ENCODE data around the gene FGF14. TPM values are rescaled to one million over a fixed set of nuclear protein-coding genes. Genes with fewer than 3 reads are reported as not detected.

The FGF14 gene
- total and polyA plus RNA-seq, 2 experiments from 2014 or later = 0.03 TPM; not detected in 1

DNA sequence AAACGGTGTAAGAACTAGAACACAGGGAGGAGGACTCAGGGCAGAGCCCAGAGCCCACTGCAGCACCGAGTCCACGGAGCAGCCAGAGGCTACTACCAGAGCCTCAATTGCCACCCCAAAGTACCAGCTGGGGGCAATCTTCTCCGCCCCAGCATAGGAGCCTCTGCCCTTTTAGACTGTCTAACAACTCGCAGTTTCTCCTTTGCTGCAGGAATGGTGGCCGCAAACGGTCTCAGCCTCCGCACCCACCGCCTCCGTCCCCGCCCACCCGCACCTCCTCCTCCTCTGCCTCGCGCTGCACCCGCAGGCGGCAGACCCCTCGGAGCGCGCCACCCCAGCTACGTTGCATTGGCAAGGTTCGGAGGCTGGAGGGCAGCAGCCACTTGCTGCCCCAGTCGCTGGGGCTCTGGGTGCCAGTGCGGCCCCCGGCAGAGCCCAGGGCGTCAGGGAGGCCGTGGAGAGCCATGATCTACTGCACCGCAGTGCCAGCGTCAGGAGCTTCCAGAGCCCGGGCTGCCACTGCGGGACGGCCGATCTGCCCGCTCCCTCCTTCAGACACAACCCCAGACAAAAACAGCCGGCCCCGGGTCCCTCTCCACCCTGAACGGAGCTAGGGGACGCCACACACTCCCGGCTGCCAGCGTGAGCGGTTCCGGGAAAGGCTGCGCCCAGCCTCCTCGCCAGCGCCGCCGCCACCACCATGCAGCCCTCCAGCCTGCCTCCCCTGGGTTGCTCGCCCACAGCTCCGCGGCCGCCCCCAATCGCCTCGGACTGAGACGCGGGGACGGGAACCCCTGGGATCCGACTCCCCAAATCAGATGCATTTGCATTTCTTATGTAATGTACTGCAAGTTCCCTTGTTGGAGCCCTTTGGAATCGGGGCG is 1.8 kb downstream of the FGF14 start:
- Histone ChIP-seq H3K4me3 (peak overlapping the region; percentile 78), H3K36me3 (ENCODE audit: insufficient read depth) (no peaks in the 10 kb centered on the region), H2AFZ (peak overlapping the region; percentile 97), H3K79me2 (replicated peaks; ENCODE audit: insufficient read depth) (no peaks in the 10 kb centered on the region), H4K20me1 (replicated peaks; ENCODE audit: insufficient read depth) (no peaks in the 10 kb centered on the region), H3K9me2 (ENCODE audit: insufficient read depth) (no peaks in the 10 kb centered on the region), H3K27me3 (ENCODE audit: insufficient read depth) (peaks cover 45% of the 10 kb centered on the region), H3K4me1 (ENCODE audit: insufficient read depth) (peaks cover 13% of the 10 kb centered on the region), H3F3A (replicated peaks; ENCODE audit: low read depth) (no peaks in the 10 kb centered on the region), H3K4me2 (peak overlapping the region; percentile 67), H3K27ac (ENCODE audit: low read depth) (no peak overlapping the region)
- Mint-ChIP-seq H3K27ac (no peak overlapping the region), H3K9me3 (no peaks in the 10 kb centered on the region), H3K36me3 (ENCODE audit: low read depth) (no peaks in the 10 kb centered on the region), H3K27me3 (ENCODE audit: insufficient read depth, low read depth, poor library complexity) (peaks cover 26% of the 10 kb centered on the region), H3K4me3 (peak overlapping the region; percentile 75), H3K4me1 (peaks cover 21% of the 10 kb centered on the region)
- TF ChIP-seq, protein P1, sequence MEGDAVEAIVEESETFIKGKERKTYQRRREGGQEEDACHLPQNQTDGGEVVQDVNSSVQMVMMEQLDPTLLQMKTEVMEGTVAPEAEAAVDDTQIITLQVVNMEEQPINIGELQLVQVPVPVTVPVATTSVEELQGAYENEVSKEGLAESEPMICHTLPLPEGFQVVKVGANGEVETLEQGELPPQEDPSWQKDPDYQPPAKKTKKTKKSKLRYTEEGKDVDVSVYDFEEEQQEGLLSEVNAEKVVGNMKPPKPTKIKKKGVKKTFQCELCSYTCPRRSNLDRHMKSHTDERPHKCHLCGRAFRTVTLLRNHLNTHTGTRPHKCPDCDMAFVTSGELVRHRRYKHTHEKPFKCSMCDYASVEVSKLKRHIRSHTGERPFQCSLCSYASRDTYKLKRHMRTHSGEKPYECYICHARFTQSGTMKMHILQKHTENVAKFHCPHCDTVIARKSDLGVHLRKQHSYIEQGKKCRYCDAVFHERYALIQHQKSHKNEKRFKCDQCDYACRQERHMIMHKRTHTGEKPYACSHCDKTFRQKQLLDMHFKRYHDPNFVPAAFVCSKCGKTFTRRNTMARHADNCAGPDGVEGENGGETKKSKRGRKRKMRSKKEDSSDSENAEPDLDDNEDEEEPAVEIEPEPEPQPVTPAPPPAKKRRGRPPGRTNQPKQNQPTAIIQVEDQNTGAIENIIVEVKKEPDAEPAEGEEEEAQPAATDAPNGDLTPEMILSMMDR (conservative IDR thresholded peaks at IDR 0.05; ENCODE audit: low read depth in 2 of 2) = peak in 1 of 2 experiments; percentile 18; a peak in 3 of 4 replicates
- TF ChIP-seq ZNF114 (CRISPR knock-in tag; IDR thresholded peaks at IDR 0.05) = no peak
- DNase-seq (ENCODE audit: low spot score) = peak; percentile 55
- peak; percentile 72 for ATAC-seq

DNA sequence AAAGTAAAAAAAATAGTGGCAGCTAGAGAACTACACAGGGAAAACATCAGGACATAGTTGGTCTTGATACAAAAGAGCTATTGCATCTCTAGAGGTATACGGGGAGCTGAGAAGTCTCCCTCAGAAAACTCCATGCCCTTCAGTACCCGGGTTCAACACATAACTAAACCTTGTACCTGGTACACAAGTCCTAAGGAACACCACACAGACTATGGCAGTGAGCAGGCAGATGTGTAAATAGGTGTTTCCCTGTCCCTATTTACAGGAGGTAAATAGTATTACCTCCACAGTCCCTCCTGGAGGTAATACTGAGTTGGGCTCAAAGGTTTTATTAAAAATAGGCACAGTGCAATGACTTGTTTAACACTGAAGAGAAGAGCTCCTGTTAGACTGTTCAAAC is 5.9 kb downstream of the FGF14 start:
- H3K4me2 ChIP-seq = no peak overlapping the region
- TF ChIP-seq ZNF331 (CRISPR knock-in tag; IDR thresholded peaks at IDR 0.05; ENCODE audit: low read depth) = no peak
- TF ChIP-seq, protein P2, sequence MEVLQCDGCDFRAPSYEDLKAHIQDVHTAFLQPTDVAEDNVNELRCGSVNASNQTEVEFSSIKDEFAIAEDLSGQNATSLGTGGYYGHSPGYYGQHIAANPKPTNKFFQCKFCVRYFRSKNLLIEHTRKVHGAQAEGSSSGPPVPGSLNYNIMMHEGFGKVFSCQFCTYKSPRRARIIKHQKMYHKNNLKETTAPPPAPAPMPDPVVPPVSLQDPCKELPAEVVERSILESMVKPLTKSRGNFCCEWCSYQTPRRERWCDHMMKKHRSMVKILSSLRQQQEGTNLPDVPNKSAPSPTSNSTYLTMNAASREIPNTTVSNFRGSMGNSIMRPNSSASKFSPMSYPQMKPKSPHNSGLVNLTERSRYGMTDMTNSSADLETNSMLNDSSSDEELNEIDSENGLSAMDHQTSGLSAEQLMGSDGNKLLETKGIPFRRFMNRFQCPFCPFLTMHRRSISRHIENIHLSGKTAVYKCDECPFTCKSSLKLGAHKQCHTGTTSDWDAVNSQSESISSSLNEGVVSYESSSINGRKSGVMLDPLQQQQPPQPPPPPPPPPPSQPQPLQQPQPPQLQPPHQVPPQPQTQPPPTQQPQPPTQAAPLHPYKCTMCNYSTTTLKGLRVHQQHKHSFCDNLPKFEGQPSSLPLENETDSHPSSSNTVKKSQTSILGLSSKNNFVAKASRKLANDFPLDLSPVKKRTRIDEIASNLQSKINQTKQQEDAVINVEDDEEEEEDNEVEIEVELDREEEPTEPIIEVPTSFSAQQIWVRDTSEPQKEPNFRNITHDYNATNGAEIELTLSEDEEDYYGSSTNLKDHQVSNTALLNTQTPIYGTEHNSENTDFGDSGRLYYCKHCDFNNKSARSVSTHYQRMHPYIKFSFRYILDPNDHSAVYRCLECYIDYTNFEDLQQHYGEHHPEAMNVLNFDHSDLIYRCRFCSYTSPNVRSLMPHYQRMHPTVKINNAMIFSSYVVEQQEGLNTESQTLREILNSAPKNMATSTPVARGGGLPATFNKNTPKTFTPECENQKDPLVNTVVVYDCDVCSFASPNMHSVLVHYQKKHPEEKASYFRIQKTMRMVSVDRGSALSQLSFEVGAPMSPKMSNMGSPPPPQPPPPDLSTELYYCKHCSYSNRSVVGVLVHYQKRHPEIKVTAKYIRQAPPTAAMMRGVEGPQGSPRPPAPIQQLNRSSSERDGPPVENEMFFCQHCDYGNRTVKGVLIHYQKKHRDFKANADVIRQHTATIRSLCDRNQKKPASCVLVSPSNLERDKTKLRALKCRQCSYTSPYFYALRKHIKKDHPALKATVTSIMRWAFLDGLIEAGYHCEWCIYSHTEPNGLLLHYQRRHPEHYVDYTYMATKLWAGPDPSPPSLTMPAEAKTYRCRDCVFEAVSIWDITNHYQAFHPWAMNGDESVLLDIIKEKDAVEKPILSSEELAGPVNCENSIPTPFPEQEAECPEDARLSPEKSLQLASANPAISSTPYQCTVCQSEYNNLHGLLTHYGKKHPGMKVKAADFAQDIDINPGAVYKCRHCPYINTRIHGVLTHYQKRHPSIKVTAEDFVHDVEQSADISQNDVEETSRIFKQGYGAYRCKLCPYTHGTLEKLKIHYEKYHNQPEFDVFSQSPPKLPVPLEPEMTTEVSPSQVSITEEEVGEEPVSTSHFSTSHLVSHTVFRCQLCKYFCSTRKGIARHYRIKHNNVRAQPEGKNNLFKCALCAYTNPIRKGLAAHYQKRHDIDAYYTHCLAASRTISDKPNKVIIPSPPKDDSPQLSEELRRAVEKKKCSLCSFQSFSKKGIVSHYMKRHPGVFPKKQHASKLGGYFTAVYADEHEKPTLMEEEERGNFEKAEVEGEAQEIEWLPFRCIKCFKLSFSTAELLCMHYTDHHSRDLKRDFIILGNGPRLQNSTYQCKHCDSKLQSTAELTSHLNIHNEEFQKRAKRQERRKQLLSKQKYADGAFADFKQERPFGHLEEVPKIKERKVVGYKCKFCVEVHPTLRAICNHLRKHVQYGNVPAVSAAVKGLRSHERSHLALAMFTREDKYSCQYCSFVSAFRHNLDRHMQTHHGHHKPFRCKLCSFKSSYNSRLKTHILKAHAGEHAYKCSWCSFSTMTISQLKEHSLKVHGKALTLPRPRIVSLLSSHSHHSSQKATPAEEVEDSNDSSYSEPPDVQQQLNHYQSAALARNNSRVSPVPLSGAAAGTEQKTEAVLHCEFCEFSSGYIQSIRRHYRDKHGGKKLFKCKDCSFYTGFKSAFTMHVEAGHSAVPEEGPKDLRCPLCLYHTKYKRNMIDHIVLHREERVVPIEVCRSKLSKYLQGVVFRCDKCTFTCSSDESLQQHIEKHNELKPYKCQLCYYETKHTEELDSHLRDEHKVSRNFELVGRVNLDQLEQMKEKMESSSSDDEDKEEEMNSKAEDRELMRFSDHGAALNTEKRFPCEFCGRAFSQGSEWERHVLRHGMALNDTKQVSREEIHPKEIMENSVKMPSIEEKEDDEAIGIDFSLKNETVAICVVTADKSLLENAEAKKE (CRISPR knock-in tag; IDR thresholded peaks at IDR 0.05) = no peak
- TF ChIP-seq STAT1 (IDR thresholded peaks at IDR 0.05; ENCODE audit: unreplicated experiment) = no peak
- TF ChIP-seq EZH2 (IDR thresholded peaks at IDR 0.05; ENCODE audit: low read depth, unreplicated experiment) = no peak
- no peak for TF ChIP-seq POLR2AphosphoS5 (IDR thresholded peaks at IDR 0.05; ENCODE audit: low read depth)
- TF ChIP-seq, protein P3, sequence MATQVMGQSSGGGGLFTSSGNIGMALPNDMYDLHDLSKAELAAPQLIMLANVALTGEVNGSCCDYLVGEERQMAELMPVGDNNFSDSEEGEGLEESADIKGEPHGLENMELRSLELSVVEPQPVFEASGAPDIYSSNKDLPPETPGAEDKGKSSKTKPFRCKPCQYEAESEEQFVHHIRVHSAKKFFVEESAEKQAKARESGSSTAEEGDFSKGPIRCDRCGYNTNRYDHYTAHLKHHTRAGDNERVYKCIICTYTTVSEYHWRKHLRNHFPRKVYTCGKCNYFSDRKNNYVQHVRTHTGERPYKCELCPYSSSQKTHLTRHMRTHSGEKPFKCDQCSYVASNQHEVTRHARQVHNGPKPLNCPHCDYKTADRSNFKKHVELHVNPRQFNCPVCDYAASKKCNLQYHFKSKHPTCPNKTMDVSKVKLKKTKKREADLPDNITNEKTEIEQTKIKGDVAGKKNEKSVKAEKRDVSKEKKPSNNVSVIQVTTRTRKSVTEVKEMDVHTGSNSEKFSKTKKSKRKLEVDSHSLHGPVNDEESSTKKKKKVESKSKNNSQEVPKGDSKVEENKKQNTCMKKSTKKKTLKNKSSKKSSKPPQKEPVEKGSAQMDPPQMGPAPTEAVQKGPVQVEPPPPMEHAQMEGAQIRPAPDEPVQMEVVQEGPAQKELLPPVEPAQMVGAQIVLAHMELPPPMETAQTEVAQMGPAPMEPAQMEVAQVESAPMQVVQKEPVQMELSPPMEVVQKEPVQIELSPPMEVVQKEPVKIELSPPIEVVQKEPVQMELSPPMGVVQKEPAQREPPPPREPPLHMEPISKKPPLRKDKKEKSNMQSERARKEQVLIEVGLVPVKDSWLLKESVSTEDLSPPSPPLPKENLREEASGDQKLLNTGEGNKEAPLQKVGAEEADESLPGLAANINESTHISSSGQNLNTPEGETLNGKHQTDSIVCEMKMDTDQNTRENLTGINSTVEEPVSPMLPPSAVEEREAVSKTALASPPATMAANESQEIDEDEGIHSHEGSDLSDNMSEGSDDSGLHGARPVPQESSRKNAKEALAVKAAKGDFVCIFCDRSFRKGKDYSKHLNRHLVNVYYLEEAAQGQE (IDR thresholded peaks at IDR 0.05; ENCODE audit: unreplicated experiment) = no peak
- TF ChIP-seq EZH2phosphoT487 (IDR thresholded peaks at IDR 0.05; ENCODE audit: unreplicated experiment) = no peak

More for the DNA sequence above, 5.9 kb downstream of the FGF14 start:
- peak overlapping the region; percentile 90; the same call in 1 of the 3 replicates for H3K4me3 Mint-ChIP-seq
- H3K36me3 Mint-ChIP-seq (ENCODE audit: low read depth) = no peaks in the 10 kb centered on the region
- H3K9me3 Mint-ChIP-seq = no peaks in the 10 kb centered on the region
- ATAC-seq (no peak), DNase-seq (ENCODE audit: low spot score) (no peak)
- H3K36me3 ChIP-seq (ENCODE audit: insufficient read depth) = no peaks in the 10 kb centered on the region
- peaks cover 6% of the 10 kb centered on the region for H3K4me1 ChIP-seq (ENCODE audit: insufficient read depth)
- no peak overlapping the region for H3K27ac ChIP-seq (ENCODE audit: low read depth)
- peaks cover 13% of the 10 kb centered on the region for H3K4me1 Mint-ChIP-seq
- no peak overlapping the region for H3K4me3 ChIP-seq
- no peak overlapping the region for H3K27ac Mint-ChIP-seq
- no peaks in the 10 kb centered on the region for H3K9me2 ChIP-seq (ENCODE audit: insufficient read depth)
- H2AFZ ChIP-seq = no peak overlapping the region
- H3K27me3 ChIP-seq (ENCODE audit: insufficient read depth) = peaks cover 29% of the 10 kb centered on the region
- no peaks in the 10 kb centered on the region for H3F3A ChIP-seq (replicated peaks; ENCODE audit: low read depth)
- no peaks in the 10 kb centered on the region for H4K20me1 ChIP-seq (replicated peaks; ENCODE audit: insufficient read depth)
- H3K27me3 Mint-ChIP-seq (ENCODE audit: insufficient read depth, low read depth, poor library complexity) = peaks cover 11% of the 10 kb centered on the region
- H3K79me2 ChIP-seq (replicated peaks; ENCODE audit: insufficient read depth) = no peaks in the 10 kb centered on the region

Measured in GM23338 (cell line).